Caco-2 (cell line): ENCODE data around the gene MACROH2A2. TPM values are rescaled to one million over a fixed set of nuclear protein-coding genes. Genes with fewer than 3 reads are reported as not detected.

Experiments used
- BruUV-seq: library from RNA; stranded (reverse); fragments of 400-500 nt; replicated peaks from 2 replicates; lab custom pipeline; 2021; lab: Mats Ljungman, UMichigan
- CTCF ChIA-PET: fragments of 300-600 bp; sonication (Branson Sonifier 250); formaldehyde crosslinking; loops from one replicate; lab custom pipeline; 2022; ENCODE audit warnings: antibody characterized with exemption; lab: Charles Lee
- POLR2A ChIA-PET: fragments of 300-600 bp; sonication (Branson Sonifier 250); formaldehyde crosslinking; loops from one replicate; lab custom pipeline; 2022; ENCODE audit warnings: antibody characterized with exemption; lab: Charles Lee
- DNase-seq, 2 experiments: peaks; one replicate each; pipeline versions ENCODE4 v3.0.0 to v3.0.0-alpha.2; 2020 to 2022
- H3K27me3 ChIP-seq: replicated peaks from 2 replicates; pipeline ENCODE4 v1.6.0; 2011; ENCODE audit warnings: low read length; ENCODE audit not compliant: control insufficient read depth, insufficient read depth
- H3K36me3 ChIP-seq: 2 replicates; pipeline ENCODE4 v1.5.1; 2011; ENCODE audit warnings: low read length; ENCODE audit not compliant: control insufficient read depth, insufficient read depth
- H3K4me1 ChIP-seq: fragments of 250-450 bp; sonication (Bioruptor Pico); 2 replicates; pipeline ENCODE4 v1.5.1; 2020; ENCODE audit warnings: mild to moderate bottlenecking
- H3K4me3 ChIP-seq: 2 replicates; pipeline ENCODE4 v1.5.1; 2011; ENCODE audit warnings: low read depth, mild to moderate bottlenecking, control low read depth, low read length
- H3K9me3 ChIP-seq: fragments of 250-450 bp; sonication (Bioruptor Pico); 2 replicates; pipeline ENCODE4 v1.5.1; 2020; ENCODE audit warnings: mild to moderate bottlenecking, moderate library complexity
- H3K27ac Mint-ChIP-seq: one replicate; pipeline ENCODE4 v1.8.0; 2022; ENCODE audit warnings: mixed read lengths; ENCODE audit not compliant: unreplicated experiment
- H3K27me3 Mint-ChIP-seq: one replicate; pipeline ENCODE4 v1.8.0; 2022; ENCODE audit warnings: mixed read lengths; ENCODE audit not compliant: insufficient read depth, unreplicated experiment
- H3K36me3 Mint-ChIP-seq: one replicate; pipeline ENCODE4 v1.8.0; 2022; ENCODE audit warnings: mild to moderate bottlenecking, mixed read lengths; ENCODE audit not compliant: insufficient read depth, unreplicated experiment
- H3K4me1 Mint-ChIP-seq: one replicate; pipeline ENCODE4 v1.8.0; 2022; ENCODE audit warnings: low read depth, mixed read lengths; ENCODE audit not compliant: unreplicated experiment
- H3K4me3 Mint-ChIP-seq: one replicate; pipeline ENCODE4 v1.8.0; 2022; ENCODE audit warnings: mild to moderate bottlenecking, moderate library complexity, mixed read lengths; ENCODE audit not compliant: unreplicated experiment
- H3K9me3 Mint-ChIP-seq: one replicate; pipeline ENCODE4 v1.8.0; 2022; ENCODE audit warnings: mixed read lengths; ENCODE audit not compliant: unreplicated experiment
- CTCF ChIP-seq, 2 experiments: fragments of 200-600 bp in 1 of 2; IDR thresholded peaks; 1 replicate in 1 of 2; 2 replicates in 1 of 2; pipeline versions ENCODE4 v1.5.1 to v1.8.0; 2011 to 2022; ENCODE audit warnings: antibody characterized with exemption in 1 of 2, control low read depth in 1 of 2, inconsistent platforms in 1 of 2, low read depth in 1 of 2, low read length in 1 of 2, mild to moderate bottlenecking in 1 of 2, moderate library complexity in 1 of 2; ENCODE audit not compliant: insufficient read depth in 1 of 2, severe bottlenecking in 1 of 2, unreplicated experiment in 1 of 2
- intact Hi-C: fragments of 100-400 bp; cut with micrococcal nuclease; formaldehyde crosslinking; loops from one replicate; pipeline ENCODE4 v1.10.0; 2022; ENCODE audit not compliant: unreplicated experiment
- total RNA-seq: library from RNA; stranded (reverse); gene quantifications from 2 replicates; pipeline ENCODE4 v1.2.3, GENCODE V29; 2022

MACROH2A2 gene
- total RNA-seq, 1 experiment from 2014 or later = 6.1 TPM

GRCh38 chr10:70085975-70086613 lies 33.4 kb downstream of the MACROH2A2 start:
- peak overlapping the region; percentile 32 for H3K4me3 Mint-ChIP-seq
- H3K9me3 Mint-ChIP-seq = no peaks in the 10 kb centered on the region
- no TSS peak for BruUV-seq
- POLR2A ChIA-PET = interaction anchor here (0.9 to 2.2 kb wide), 3 partner anchors 10 to 85 kb away, joined by 3 to 20 read pairs (median 4); partner anchors contain the start of genes SAR1A and TYSND1
- Histone ChIP-seq H3K9me3 (no peaks in the 10 kb centered on the region), H3K4me1 (peaks cover 62% of the 10 kb centered on the region), H3K36me3 (no peaks in the 10 kb centered on the region), H3K27me3 (no peaks in the 10 kb centered on the region), H3K4me3 (no peak overlapping the region)
- no peak overlapping the region for H3K27ac Mint-ChIP-seq
- H3K27me3 Mint-ChIP-seq = peaks cover 5% of the 10 kb centered on the region
- intact Hi-C loops = loop anchor here (1.0 to 2.0 kb wide), 3 partner anchors 16 to 266 kb away; no protein-coding TSS in a partner anchor
- no peak for TF ChIP-seq CTCF (IDR thresholded peaks at IDR 0.05; ENCODE audit: insufficient read depth in 1 of 2, low read depth in 1 of 2, low read length in 1 of 2, severe bottlenecking in 1 of 2, unreplicated experiment in 1 of 2)
- DNase-seq = peak; percentile 77
- CTCF ChIA-PET = interaction anchor here (0.6 to 4.4 kb wide), 9 partner anchors 10 to 179 kb away, joined by 3 to 124 read pairs (median 7); partner anchors contain the start of gene TYSND1
- H3K36me3 Mint-ChIP-seq = peaks cover 3% of the 10 kb centered on the region
- peaks cover 47% of the 10 kb centered on the region for H3K4me1 Mint-ChIP-seq

- Mint-ChIP-seq H3K27me3 (no peaks in the 10 kb centered on the region), H3K4me3 (no peak overlapping the region), H3K4me1 (peaks cover 64% of the 10 kb centered on the region), H3K9me3 (no peaks in the 10 kb centered on the region), H3K27ac (no peak overlapping the region), H3K36me3 (peaks cover 6% of the 10 kb centered on the region)
- no peaks in the 10 kb centered on the region for H3K36me3 ChIP-seq
- no TSS peak for BruUV-seq
- H3K4me3 ChIP-seq = no peak overlapping the region
- no peaks in the 10 kb centered on the region for H3K9me3 ChIP-seq
- ChIA-PET CTCF (interaction anchor here (0.7 to 1.0 kb wide), 2 partner anchors 9 to 59 kb away, joined by 3 to 4 read pairs; partner anchors contain the start of gene TYSND1), POLR2A (no interaction called here)
- peak in 1 of 2 experiments; percentile 33 for DNase-seq
- intact Hi-C loops = no loop called here
- H3K27me3 ChIP-seq = no peaks in the 10 kb centered on the region
- H3K4me1 ChIP-seq = peaks cover 78% of the 10 kb centered on the region
- no peak for TF ChIP-seq CTCF (IDR thresholded peaks at IDR 0.05; ENCODE audit: insufficient read depth in 1 of 2, low read depth in 1 of 2, low read length in 1 of 2, severe bottlenecking in 1 of 2, unreplicated experiment in 1 of 2)
Observed at GRCh38 chr10:70087616-70088307, 35.1 kb downstream of the MACROH2A2 start.

GRCh38 chr10:70088308-70088698 lies 35.7 kb downstream of the MACROH2A2 start:
- Mint-ChIP-seq H3K4me3 (no peak overlapping the region), H3K27me3 (no peaks in the 10 kb centered on the region), H3K36me3 (peaks cover 6% of the 10 kb centered on the region), H3K27ac (no peak overlapping the region), H3K9me3 (no peaks in the 10 kb centered on the region), H3K4me1 (peaks cover 69% of the 10 kb centered on the region)
- Histone ChIP-seq H3K36me3 (no peaks in the 10 kb centered on the region), H3K9me3 (no peaks in the 10 kb centered on the region), H3K4me3 (no peak overlapping the region), H3K27me3 (no peaks in the 10 kb centered on the region), H3K4me1 (peaks cover 82% of the 10 kb centered on the region)
- ChIA-PET POLR2A (no interaction called here), CTCF (interaction anchor here (0.7 to 1.0 kb wide), 2 partner anchors 9 to 58 kb away, joined by 3 to 4 read pairs; partner anchors contain the start of gene TYSND1)
- BruUV-seq = no TSS peak
- intact Hi-C loops = no loop called here
- no peak for DNase-seq
- no peak for TF ChIP-seq CTCF (IDR thresholded peaks at IDR 0.05; ENCODE audit: insufficient read depth in 1 of 2, low read depth in 1 of 2, low read length in 1 of 2, severe bottlenecking in 1 of 2, unreplicated experiment in 1 of 2)
